ENCODE results near the gene KRT12.

The KRT12 gene

GRCh38 chr17:40883626-40884334 lies 16.8 kb upstream of the KRT12 start:
- H3K36me3 ChIP-seq (ENCODE audit: control insufficient read depth, insufficient read depth, low read length) = no peaks in the 10 kb centered on the region
- H3K27me3 ChIP-seq (replicated peaks; ENCODE audit: control insufficient read depth, insufficient read depth, low read length) = peaks cover 1% of the 10 kb centered on the region; the same call in 1 of the 2 replicates
- H3K4me3 ChIP-seq (replicated peaks; ENCODE audit: low read depth, low read length) = no peak overlapping the region
- no peak for TF ChIP-seq CTCF (IDR thresholded peaks at IDR 0.05; ENCODE audit: insufficient read depth, low read length, poor library complexity, severe bottlenecking)
- no peak for DNase-seq (ENCODE audit: extremely low read depth, insufficient read length)

- TF ChIP-seq CTCF (IDR thresholded peaks at IDR 0.05; ENCODE audit: insufficient read depth, low read length, poor library complexity, severe bottlenecking) = no peak
- DNase-seq (ENCODE audit: extremely low read depth, insufficient read length) = no peak
- Histone ChIP-seq H3K36me3 (ENCODE audit: control insufficient read depth, insufficient read depth, low read length) (no peaks in the 10 kb centered on the region), H3K27me3 (replicated peaks; ENCODE audit: control insufficient read depth, insufficient read depth, low read length) (peaks cover 1% of the 10 kb centered on the region; the same call in 1 of the 2 replicates), H3K4me3 (replicated peaks; ENCODE audit: low read depth, low read length) (no peak overlapping the region)
Observed at GRCh38 chr17:40883031-40883430, 16.0 kb upstream of the KRT12 start.

GRCh38 chr17:40879026-40879425 lies 12.0 kb upstream of the KRT12 start:
- H3K4me3 ChIP-seq (replicated peaks; ENCODE audit: low read depth, low read length) = no peak overlapping the region
- TF ChIP-seq CTCF (IDR thresholded peaks at IDR 0.05; ENCODE audit: insufficient read depth, low read length, poor library complexity, severe bottlenecking) = no peak
- no peak for DNase-seq (ENCODE audit: extremely low read depth, insufficient read length)
- H3K36me3 ChIP-seq (ENCODE audit: control insufficient read depth, insufficient read depth, low read length) = no peaks in the 10 kb centered on the region
- H3K27me3 ChIP-seq (replicated peaks; ENCODE audit: control insufficient read depth, insufficient read depth, low read length) = peaks cover 1% of the 10 kb centered on the region; the same call in 1 of the 2 replicates

- Histone ChIP-seq H3K27me3 (replicated peaks; ENCODE audit: control insufficient read depth, insufficient read depth, low read length) (peaks cover 1% of the 10 kb centered on the region; the same call in 1 of the 2 replicates), H3K36me3 (ENCODE audit: control insufficient read depth, insufficient read depth, low read length) (no peaks in the 10 kb centered on the region), H3K4me3 (replicated peaks; ENCODE audit: low read depth, low read length) (no peak overlapping the region)
- TF ChIP-seq CTCF (IDR thresholded peaks at IDR 0.05; ENCODE audit: insufficient read depth, low read length, poor library complexity, severe bottlenecking) = no peak
- DNase-seq (ENCODE audit: extremely low read depth, insufficient read length) = no peak
Observed at GRCh38 chr17:40878044-40878443, 11.0 kb upstream of the KRT12 start.

- 0 out of 2 replicates have a peak, but pooled peaks cover 1% of the 10 kb centered on the region for H3K27me3 ChIP-seq (replicated peaks; ENCODE audit: control insufficient read depth, insufficient read depth, low read length)
- no peak for TF ChIP-seq CTCF (IDR thresholded peaks at IDR 0.05; ENCODE audit: insufficient read depth, low read length, poor library complexity, severe bottlenecking)
- no peak for DNase-seq (ENCODE audit: extremely low read depth, insufficient read length)
- no peaks in the 10 kb centered on the region for H3K36me3 ChIP-seq (ENCODE audit: control insufficient read depth, insufficient read depth, low read length)
- no peak overlapping the region for H3K4me3 ChIP-seq (replicated peaks; ENCODE audit: low read depth, low read length)
Observed at GRCh38 chr17:40873801-40874200, 6.8 kb upstream of the KRT12 start.

Data from GM06990 (cell line).